Keratinocyte (primary cell): ENCODE data around the gene SEC61A2. TPM values are rescaled to one million over a fixed set of nuclear protein-coding genes. Genes with fewer than 3 reads are reported as not detected.

Source experiments
- DNase-seq: peaks from one replicate; pipeline ENCODE4 v3.0.0-alpha.2; 2011; ENCODE audit warnings: low read depth, missing footprints, low spot score
- FAIRE-seq: peaks from 2 replicates; lab custom pipeline; 2011; peaks lifted over from hg19 to GRCh38; lab: Jason Lieb, UNC
- H2AFZ ChIP-seq: 2 replicates; pipeline ENCODE4 v1.6.0; 2012; ENCODE audit warnings: low read length, control low read depth, inconsistent platforms; ENCODE audit not compliant: control insufficient read depth
- H3K27ac ChIP-seq: 2 replicates; pipeline ENCODE4 v1.5.1; 2011; ENCODE audit warnings: low read length; ENCODE audit not compliant: control insufficient read depth, insufficient read depth
- H3K27me3 ChIP-seq: 3 replicates; pipeline ENCODE4 v1.6.0; 2011; ENCODE audit warnings: low read length; ENCODE audit not compliant: control insufficient read depth, insufficient read depth; ENCODE audit errors: extremely low read depth
- H3K36me3 ChIP-seq, 2 experiments: 2 replicates in 1 of 2; 3 replicates in 1 of 2; pipeline ENCODE4 v1.5.1; 2011; ENCODE audit warnings: low read length in 2 of 2, mild to moderate bottlenecking in 1 of 2; ENCODE audit not compliant: control insufficient read depth in 2 of 2, insufficient read depth in 2 of 2; ENCODE audit errors: extremely low read depth in 1 of 2
- H3K4me1 ChIP-seq: 3 replicates; pipeline ENCODE4 v1.5.1; 2011; ENCODE audit warnings: low read length; ENCODE audit not compliant: control insufficient read depth, insufficient read depth; ENCODE audit errors: extremely low read depth
- H3K4me2 ChIP-seq: 3 replicates; pipeline ENCODE4 v1.6.0; 2011; ENCODE audit warnings: low read depth, low read length; ENCODE audit not compliant: control insufficient read depth, insufficient read depth; ENCODE audit errors: extremely low read depth
- H3K4me3 ChIP-seq, 3 experiments: fragments of 200-600 bp in 1 of 3; sonication (generic) in 1 of 3; 2 replicates in 2 of 3; 3 replicates in 1 of 3; pipeline ENCODE4 v1.5.1; 2011 to 2016; ENCODE audit warnings: low read length in 3 of 3, mild to moderate bottlenecking in 3 of 3, control low read depth in 2 of 3, inconsistent platforms in 1 of 3, low read depth in 1 of 3, mixed read lengths in 1 of 3, mixed run types in 1 of 3, moderate library complexity in 1 of 3; ENCODE audit not compliant: control insufficient read depth in 2 of 3, insufficient read depth in 2 of 3; ENCODE audit errors: extremely low read depth in 1 of 3
- H3K79me2 ChIP-seq: 2 replicates; pipeline ENCODE4 v1.6.0; 2012; ENCODE audit warnings: low read length; ENCODE audit not compliant: control insufficient read depth, insufficient read depth
- H3K9ac ChIP-seq: 3 replicates; pipeline ENCODE4 v1.6.0; 2011; ENCODE audit warnings: low read length; ENCODE audit not compliant: control insufficient read depth, insufficient read depth; ENCODE audit errors: extremely low read depth
- H3K9me1 ChIP-seq: 3 replicates; pipeline ENCODE4 v1.6.0; 2011; ENCODE audit warnings: low read length; ENCODE audit not compliant: control insufficient read depth, insufficient read depth; ENCODE audit errors: extremely low read depth
- H3K9me3 ChIP-seq: 2 replicates; pipeline ENCODE4 v1.5.1; 2012; ENCODE audit warnings: low read depth, low read length; ENCODE audit not compliant: control insufficient read depth
- H4K20me1 ChIP-seq: 3 replicates; pipeline ENCODE4 v1.6.0; 2011; ENCODE audit warnings: low read length; ENCODE audit not compliant: control insufficient read depth, insufficient read depth; ENCODE audit errors: extremely low read depth
- CTCF ChIP-seq, 3 experiments: IDR thresholded peaks in 1 of 3; conservative IDR thresholded peaks in 1 of 3; optimal IDR thresholded peaks in 1 of 3; 2 replicates in 2 of 3; 3 replicates in 1 of 3; pipeline versions ENCODE3 to v1.5.1; 2011; ENCODE audit warnings: low read length in 3 of 3, mild to moderate bottlenecking in 3 of 3, moderate library complexity in 2 of 3, control low read depth in 1 of 3, inconsistent platforms in 1 of 3; ENCODE audit not compliant: insufficient read depth in 2 of 3; ENCODE audit errors: extremely low read depth in 1 of 3
- EZH2 ChIP-seq: IDR thresholded peaks from one replicate; pipeline ENCODE4 v1.6.1; 2012; ENCODE audit warnings: inconsistent platforms, mild to moderate bottlenecking, low read length, moderate library complexity
- dilution Hi-C: fragments of 300-500 bp; cut with MboI; formaldehyde crosslinking; loops from one replicate; pipeline ENCODE4 v1.7.0; 2020; ENCODE audit warnings: low sequenced_read_pairs; ENCODE audit not compliant: extremely low pct_ligation_motif_present
- polyA plus RNA-seq, 5 experiments: library from polyadenylated mRNA; depleted of rRNA in 3 of 5; stranded (reverse) in 3 of 5; stranded (forward) in 1 of 5; unstranded in 1 of 5; fragments of >200 nt; gene quantifications; 1 replicate in 1 of 5; 2 replicates in 3 of 5; 3 replicates in 1 of 5; pipeline versions ENCODE4 v1.2.1 to v1.2.3, GENCODE V29; 2011 to 2012; ENCODE audit warnings: missing spikeins in 2 of 5, low read depth in 1 of 5, low replicate concordance in 1 of 5

Gene SEC61A2
- polyA plus RNA-seq, 1 donor (not counting 4 experiments of a cell fraction or from before 2014, with no cell fraction given): 13.7 TPM

DNA sequence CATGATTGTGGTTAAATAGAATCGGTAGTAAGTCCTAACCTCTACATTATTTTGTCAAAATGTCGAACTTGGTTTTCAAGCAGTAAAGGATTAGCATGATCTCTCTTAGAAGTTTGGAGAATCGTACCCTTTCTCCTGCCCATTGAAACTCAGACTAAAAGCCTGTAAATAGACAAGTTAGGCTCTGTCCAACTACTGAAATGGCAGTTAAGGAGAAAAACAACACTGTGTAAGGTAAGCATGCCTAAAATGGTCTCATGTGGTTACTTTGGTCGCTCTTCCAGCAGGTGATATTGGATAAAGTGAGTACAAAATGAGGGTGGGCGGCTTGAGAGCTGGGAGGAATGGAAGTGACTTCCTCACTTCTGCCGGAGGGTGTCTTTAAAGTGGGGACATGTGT lies 25.0 kb downstream of the SEC61A2 start:
- dilution Hi-C loops: no loop called here
- no peak for FAIRE-seq
- TF ChIP-seq EZH2: no peak
- TF ChIP-seq CTCF (optimal IDR thresholded peaks at IDR 0.05 in 1 of 3, IDR thresholded peaks at IDR 0.05 in 1 of 3, conservative IDR thresholded peaks at IDR 0.05 in 1 of 3; ENCODE audit: extremely low read depth in 1 of 3, insufficient read depth in 2 of 3, low read length in 3 of 3): no peak

GRCh38 chr10:12156367-12157123 lies 27.1 kb downstream of the SEC61A2 start:
- Histone ChIP-seq H3K4me2 (no peak overlapping the region), H3K36me3 (peaks cover 0 to 15% of the 10 kb centered on the region in 2 experiments), H4K20me1 (no peaks in the 10 kb centered on the region), H3K9ac (no peak overlapping the region), H3K79me2 (no peaks in the 10 kb centered on the region), H2AFZ (no peak overlapping the region), H3K4me1 (no peaks in the 10 kb centered on the region), H3K4me3 (no peak overlapping the region), H3K27me3 (no peaks in the 10 kb centered on the region), H3K27ac (no peak overlapping the region), H3K9me3 (no peaks in the 10 kb centered on the region), H3K9me1 (no peaks in the 10 kb centered on the region)
- DNase-seq: no peak
- no peak for TF ChIP-seq EZH2
- no peak for TF ChIP-seq CTCF (optimal IDR thresholded peaks at IDR 0.05 in 1 of 3, IDR thresholded peaks at IDR 0.05 in 1 of 3, conservative IDR thresholded peaks at IDR 0.05 in 1 of 3; ENCODE audit: extremely low read depth in 1 of 3, insufficient read depth in 2 of 3, low read length in 3 of 3)
- FAIRE-seq: no peak
- dilution Hi-C loops: no loop called here

More for the DNA sequence above, 25.0 kb downstream of the SEC61A2 start:
- no peaks in the 10 kb centered on the region for H3K79me2 ChIP-seq
- H2AFZ ChIP-seq: no peak overlapping the region
- no peaks in the 10 kb centered on the region for H4K20me1 ChIP-seq
- H3K36me3 ChIP-seq: peaks cover 3 to 16% of the 10 kb centered on the region in 2 experiments
- no peaks in the 10 kb centered on the region for H3K4me1 ChIP-seq
- no peak overlapping the region for H3K4me3 ChIP-seq
- H3K9me3 ChIP-seq: no peaks in the 10 kb centered on the region
- no peak overlapping the region for H3K27ac ChIP-seq
- no peak overlapping the region for H3K4me2 ChIP-seq
- H3K9me1 ChIP-seq: no peaks in the 10 kb centered on the region
- DNase-seq: no peak
- no peak overlapping the region for H3K9ac ChIP-seq
- H3K27me3 ChIP-seq: no peaks in the 10 kb centered on the region
